ENCODE data around the gene NPY.

Gene NPY

DNA sequence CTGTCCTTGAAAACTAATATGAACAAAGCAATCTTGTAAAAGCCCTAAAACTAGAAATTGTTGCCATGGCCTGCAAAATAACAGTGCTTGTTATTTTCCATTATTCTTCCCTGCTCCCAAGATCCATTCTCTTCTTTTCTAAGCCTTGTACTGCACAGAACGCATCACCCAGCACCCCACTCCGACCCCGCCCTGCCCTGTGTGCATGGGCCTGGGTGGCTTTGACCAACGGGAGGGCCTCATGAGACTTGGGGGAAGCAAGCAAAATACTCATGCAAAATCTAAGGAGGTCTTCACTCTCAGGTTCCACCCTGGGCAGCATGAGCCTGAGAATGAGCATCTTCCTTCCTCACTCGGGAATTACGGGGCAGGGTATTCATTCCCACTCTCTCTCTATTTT, 32.4 kb downstream of the NPY start:
- DNase-seq: no peak

- DNase-seq: no peak
These were observed 34.3 kb downstream of the NPY start for GRCh38 chr7:24318326-24318725.

GRCh38 chr7:24319209-24319608, 35.2 kb downstream of the NPY start:
- no peak for DNase-seq

GRCh38 chr7:24323961-24324480, 40.0 kb downstream of the NPY start:
- DNase-seq: no peak

GRCh38 chr7:24325708-24326107, 41.7 kb downstream of the NPY start:
- no peak for DNase-seq

- no peak for DNase-seq
These were observed 44.1 kb downstream of the NPY start for GRCh38 chr7:24328050-24328449.

DNA sequence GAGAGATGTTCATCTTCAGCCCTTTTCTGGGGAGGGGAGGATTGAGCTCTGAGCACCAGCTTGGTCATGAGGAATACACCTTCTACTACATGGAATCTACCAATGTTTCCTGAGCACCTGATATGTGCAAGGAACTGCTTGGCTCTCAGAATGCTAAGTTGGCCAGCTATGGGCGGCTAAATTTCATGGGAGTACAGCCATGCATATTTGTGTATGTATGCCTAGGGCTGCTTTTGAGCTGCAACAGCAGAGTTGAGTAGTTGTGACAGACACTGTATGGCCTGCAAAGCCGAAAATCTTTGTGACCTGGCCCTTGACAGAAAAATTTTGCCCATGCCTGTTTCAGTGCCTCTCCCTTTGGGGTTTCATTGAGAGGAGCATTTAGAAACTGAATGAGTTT, 44.9 kb downstream of the NPY start:
- DNase-seq: no peak

- no peak for DNase-seq
These were observed 50.0 kb downstream of the NPY start for GRCh38 chr7:24334012-24334411.

GRCh38 chr7:24334627-24335026, 50.6 kb downstream of the NPY start:
- DNase-seq: no peak

DNA sequence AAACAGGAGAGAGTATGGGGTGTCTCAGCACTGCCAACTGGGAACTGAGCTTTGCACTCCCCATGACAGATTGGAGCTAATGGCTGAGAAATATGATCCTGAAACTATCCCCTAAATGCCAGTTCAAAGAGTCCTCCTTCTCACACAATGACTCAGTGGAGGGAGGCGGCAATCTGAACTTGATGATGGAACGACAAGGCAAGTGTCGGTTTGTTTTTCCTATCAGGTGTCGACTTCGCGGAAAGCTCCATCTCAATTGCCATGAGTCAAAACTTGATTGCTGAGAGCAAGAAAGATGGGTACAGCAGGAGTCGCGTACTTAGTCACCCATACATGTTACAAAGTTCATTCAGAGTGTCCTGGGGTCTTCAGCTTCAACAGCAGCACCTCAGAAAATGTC, 52.5 kb downstream of the NPY start:
- no peak for DNase-seq

- DNase-seq: no peak
These were observed 53.2 kb downstream of the NPY start for GRCh38 chr7:24337180-24337579.

DNA sequence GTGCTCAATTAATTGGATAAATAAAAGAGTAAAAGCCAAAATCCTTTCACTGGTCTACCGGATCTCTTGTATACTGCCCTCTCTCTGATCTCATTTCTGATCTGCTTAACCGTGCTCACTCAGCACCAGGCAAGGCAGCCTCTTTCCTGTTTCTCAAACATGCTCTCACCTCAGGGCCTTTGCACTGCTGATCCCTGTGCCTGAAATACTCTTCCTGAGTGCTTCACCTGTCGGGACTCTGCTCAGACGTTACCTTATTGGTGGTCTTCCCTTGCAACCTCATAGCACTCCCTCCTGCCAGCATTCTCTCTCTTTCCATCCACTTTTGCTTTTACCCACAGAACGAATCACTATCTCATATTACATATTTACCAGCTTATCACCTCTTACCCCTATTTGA, 55.6 kb downstream of the NPY start:
- DNase-seq: no peak

DNA sequence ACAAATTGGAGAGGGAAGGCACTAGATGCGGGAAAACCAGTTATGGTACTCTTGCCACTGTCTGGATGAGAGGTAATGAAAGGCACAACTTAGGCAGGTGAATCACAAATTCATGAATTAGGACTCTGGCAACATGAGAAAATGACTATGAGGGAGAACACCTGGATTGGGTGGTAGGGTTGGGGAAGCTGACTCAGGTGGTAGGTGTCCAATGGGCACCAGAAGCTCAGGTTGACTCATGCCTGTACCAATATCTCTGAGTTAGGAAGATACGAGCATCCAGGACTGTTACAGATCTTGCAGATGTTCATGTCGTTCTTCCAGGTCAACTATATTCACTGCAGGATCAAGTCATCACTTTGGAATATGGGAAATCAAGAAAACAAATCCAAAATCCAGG, 56.7 kb downstream of the NPY start:
- DNase-seq: no peak

Measured in NK-92 treated with Interleukin-12 subunit alpha and Interleukin-12 subunit beta, amount 100 ng/mL, for 24 hours (cell line).